ENCODE measurements around the gene NAXD.

The NAXD gene

DNA sequence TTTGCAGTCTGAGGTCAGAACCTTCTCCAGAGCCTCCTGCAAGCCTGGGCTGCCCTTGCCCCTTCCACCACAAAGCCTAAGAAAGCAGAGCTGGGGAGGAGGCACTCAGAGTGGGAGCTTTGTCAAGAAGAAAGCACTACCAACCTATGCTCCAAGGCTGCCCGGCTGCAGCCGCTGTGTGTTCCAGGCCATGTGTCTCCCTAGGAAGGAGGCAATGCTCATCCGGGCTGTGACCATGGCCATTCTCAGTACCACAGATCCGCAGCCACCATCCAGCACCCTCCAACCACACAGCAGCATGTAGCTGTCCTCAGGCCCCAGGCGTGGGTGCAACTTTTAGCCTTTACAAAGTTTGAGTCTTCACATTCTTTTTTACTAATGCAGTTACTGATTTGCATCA is 68.6 kb downstream of the NAXD start:
- Mint-ChIP-seq H3K27ac (no peak overlapping the region), H3K36me3 (ENCODE audit: low read depth) (peaks cover 33% of the 10 kb centered on the region), H3K27me3 (ENCODE audit: low read depth) (no peaks in the 10 kb centered on the region), H3K4me1 (ENCODE audit: low read depth) (no peaks in the 10 kb centered on the region), H3K9me3 (no peaks in the 10 kb centered on the region), H3K4me3 (no peak overlapping the region)
- no peak for DNase-seq (ENCODE audit: low spot score)

DNA sequence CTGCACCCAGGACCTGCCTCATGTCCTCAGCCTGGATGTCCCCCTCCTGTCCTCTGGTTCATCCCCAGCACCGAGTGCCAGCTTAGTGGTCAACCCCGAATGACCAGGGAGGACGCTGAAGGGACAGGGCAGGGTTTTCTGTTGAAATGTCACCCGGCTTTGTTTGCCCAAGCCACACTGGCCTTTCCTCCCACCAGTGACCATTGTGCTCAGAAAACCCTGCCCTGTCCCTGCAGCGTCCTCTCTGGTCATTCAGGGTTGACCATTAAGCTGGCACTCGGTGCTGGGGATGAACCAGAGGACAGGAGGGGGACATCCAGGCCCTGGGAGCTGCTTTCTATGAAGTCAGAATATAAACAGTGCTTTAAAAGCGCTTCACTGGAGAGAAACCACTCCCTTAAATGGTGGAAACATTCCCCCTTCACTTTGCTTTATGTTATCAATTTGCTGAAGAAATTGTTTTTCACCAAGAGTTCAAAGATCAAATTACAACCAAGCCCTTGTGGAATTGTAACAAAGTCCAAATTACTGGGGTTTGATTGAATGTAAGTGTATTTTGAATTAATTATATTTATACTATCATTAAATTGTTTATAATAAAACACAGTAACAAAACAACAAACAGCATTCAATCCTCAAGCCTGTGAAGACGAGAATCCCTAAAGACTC is 69.2 kb downstream of the NAXD start:
- no peaks in the 10 kb centered on the region for H3K27me3 Mint-ChIP-seq (ENCODE audit: low read depth)
- no peak overlapping the region for H3K4me3 Mint-ChIP-seq
- no peaks in the 10 kb centered on the region for H3K9me3 Mint-ChIP-seq
- no peak overlapping the region for H3K27ac Mint-ChIP-seq
- no peak for DNase-seq (ENCODE audit: low spot score)
- H3K4me1 Mint-ChIP-seq (ENCODE audit: low read depth), result no peaks in the 10 kb centered on the region
- H3K36me3 Mint-ChIP-seq (ENCODE audit: low read depth), result peaks cover 32% of the 10 kb centered on the region

- Mint-ChIP-seq H3K4me1 (ENCODE audit: low read depth) (no peaks in the 10 kb centered on the region), H3K36me3 (ENCODE audit: low read depth) (peaks cover 29% of the 10 kb centered on the region), H3K27me3 (ENCODE audit: low read depth) (no peaks in the 10 kb centered on the region), H3K9me3 (no peaks in the 10 kb centered on the region), H3K4me3 (no peak overlapping the region), H3K27ac (no peak overlapping the region)
- no peak for DNase-seq (ENCODE audit: low spot score)
Observed at GRCh38 chr13:110685305-110686020, 70.1 kb downstream of the NAXD start.

DNA sequence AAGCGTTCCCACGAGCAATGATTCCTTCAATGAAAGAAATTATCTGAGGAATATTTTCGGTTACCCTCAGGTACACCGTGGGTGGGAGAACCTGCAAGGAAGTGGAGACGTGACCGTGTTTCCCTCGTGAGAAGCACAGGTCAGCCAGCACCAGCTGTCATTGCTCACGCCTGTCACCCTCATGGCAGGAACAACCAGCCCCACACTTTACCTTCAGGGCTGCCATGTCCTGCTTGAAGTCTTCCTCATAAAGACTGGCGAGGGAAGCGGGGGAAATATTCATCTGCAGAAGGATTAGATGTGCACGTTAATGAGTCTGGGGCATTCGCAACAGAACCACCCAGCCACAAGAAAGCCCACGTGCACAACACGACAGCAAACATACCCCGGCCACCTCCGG is 72.4 kb downstream of the NAXD start:
- Mint-ChIP-seq H3K27ac (no peak overlapping the region), H3K4me3 (no peak overlapping the region), H3K9me3 (no peaks in the 10 kb centered on the region), H3K4me1 (ENCODE audit: low read depth) (no peaks in the 10 kb centered on the region), H3K27me3 (ENCODE audit: low read depth) (no peaks in the 10 kb centered on the region), H3K36me3 (ENCODE audit: low read depth) (peaks cover 27% of the 10 kb centered on the region)
- DNase-seq (ENCODE audit: low spot score), result no peak

DNA sequence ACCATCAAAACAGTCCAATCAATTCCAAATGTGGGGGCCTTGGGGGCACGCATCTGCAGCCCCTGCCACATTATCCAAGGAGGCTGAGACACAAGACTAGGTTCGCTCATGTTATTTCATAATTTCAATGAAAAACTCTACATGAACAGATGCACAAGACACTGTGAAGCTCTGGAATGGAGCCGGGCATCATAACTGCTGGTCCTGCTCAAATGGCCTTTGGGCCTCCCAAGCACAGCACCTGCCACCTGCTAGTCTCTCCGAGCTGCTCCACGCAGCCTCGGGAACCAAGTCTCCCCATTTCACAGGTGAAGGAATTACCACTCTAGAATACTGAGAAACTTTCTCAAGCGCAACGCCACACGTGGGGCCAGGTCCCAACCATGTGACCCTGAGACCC is 73.7 kb downstream of the NAXD start:
- DNase-seq (ENCODE audit: low spot score), result no peak
- Mint-ChIP-seq H3K4me3 (no peak overlapping the region), H3K27me3 (ENCODE audit: low read depth) (no peaks in the 10 kb centered on the region), H3K9me3 (no peaks in the 10 kb centered on the region), H3K27ac (no peak overlapping the region), H3K4me1 (ENCODE audit: low read depth) (no peaks in the 10 kb centered on the region), H3K36me3 (ENCODE audit: low read depth) (peaks cover 27% of the 10 kb centered on the region)
